H9 (cell line): ENCODE measurements around the gene CEP63. TPM values are rescaled to one million over a fixed set of nuclear protein-coding genes. Genes with fewer than 3 reads are reported as not detected.

Experiments used
- DNase-seq: peaks from one replicate; pipeline ENCODE4 v3.0.0-alpha.2; 2017
- H2AFZ ChIP-seq: one replicate; pipeline ENCODE4 v1.6.1; 2013; ENCODE audit warnings: mild to moderate bottlenecking, low read length, control low read depth, moderate library complexity
- H2AK5ac ChIP-seq: 2 replicates; pipeline ENCODE4 v1.6.1; 2013; ENCODE audit warnings: low read length, control low read depth, mixed read lengths; ENCODE audit not compliant: insufficient read length
- H2BK120ac ChIP-seq: one replicate; pipeline ENCODE4 v1.6.1; 2013; ENCODE audit warnings: low read depth, mild to moderate bottlenecking, low read length, control low read depth, inconsistent platforms; ENCODE audit not compliant: poor library complexity, severe bottlenecking
- H2BK12ac ChIP-seq: 2 replicates; pipeline ENCODE4 v1.6.1; 2013; ENCODE audit warnings: low read length, control low read depth, mixed read lengths, low read depth; ENCODE audit not compliant: insufficient read length
- H2BK15ac ChIP-seq: 2 replicates; pipeline ENCODE4 v1.6.1; 2013; ENCODE audit warnings: low read depth, low read length, control low read depth
- H2BK20ac ChIP-seq: one replicate; pipeline ENCODE4 v1.6.1; 2013; ENCODE audit warnings: low read depth, mild to moderate bottlenecking, low read length, control low read depth, inconsistent platforms; ENCODE audit not compliant: poor library complexity, severe bottlenecking
- H2BK5ac ChIP-seq: 2 replicates; pipeline ENCODE4 v1.6.1; 2013; ENCODE audit warnings: low read length, control low read depth, mixed read lengths; ENCODE audit not compliant: insufficient read length
- H3K14ac ChIP-seq: 2 replicates; pipeline ENCODE4 v1.6.1; 2013; ENCODE audit warnings: low read length, control low read depth; ENCODE audit not compliant: insufficient read depth
- H3K18ac ChIP-seq: 2 replicates; pipeline ENCODE4 v1.6.1; 2013; ENCODE audit warnings: low read depth, mild to moderate bottlenecking, mixed read lengths, low read length, control low read depth; ENCODE audit not compliant: insufficient read length
- H3K23ac ChIP-seq: 2 replicates; pipeline ENCODE4 v1.6.1; 2013; ENCODE audit warnings: low read length, control low read depth, mixed read lengths, low read depth; ENCODE audit not compliant: insufficient read length
- H3K23me2 ChIP-seq: 2 replicates; pipeline ENCODE4 v1.6.1; 2013; ENCODE audit warnings: low read depth, mild to moderate bottlenecking, mixed read lengths, low read length, control low read depth; ENCODE audit not compliant: insufficient read length, poor library complexity, severe bottlenecking
- H3K27ac ChIP-seq: 2 replicates; pipeline ENCODE4 v1.5.1; 2013; ENCODE audit warnings: low read length, control low read depth, mixed read lengths, low read depth; ENCODE audit not compliant: insufficient read length
- H3K27me3 ChIP-seq: 2 replicates; pipeline ENCODE4 v1.6.1; 2013; ENCODE audit warnings: low read length, control low read depth, inconsistent platforms; ENCODE audit not compliant: insufficient read depth
- H3K4ac ChIP-seq: 2 replicates; pipeline ENCODE4 v1.6.1; 2013; ENCODE audit warnings: low read depth, mild to moderate bottlenecking, control low read depth, inconsistent platforms, low read length, moderate library complexity
- H3K4me1 ChIP-seq: 2 replicates; pipeline ENCODE4 v1.6.1; 2013; ENCODE audit warnings: low read length, control low read depth, inconsistent platforms; ENCODE audit not compliant: insufficient read depth
- H3K4me2 ChIP-seq: 2 replicates; pipeline ENCODE4 v1.6.1; 2013; ENCODE audit warnings: low read length, control low read depth, mixed read lengths; ENCODE audit not compliant: insufficient read length, insufficient read depth
- H3K56ac ChIP-seq: 2 replicates; pipeline ENCODE4 v1.6.1; 2013; ENCODE audit warnings: low read depth, mild to moderate bottlenecking, mixed read lengths, low read length, control low read depth; ENCODE audit not compliant: insufficient read length
- H3K79me1 ChIP-seq: 2 replicates; pipeline ENCODE4 v1.6.1; 2013; ENCODE audit warnings: low read depth, mild to moderate bottlenecking, moderate library complexity, low read length, control low read depth, inconsistent platforms; ENCODE audit not compliant: insufficient read depth, poor library complexity, severe bottlenecking
- H3K79me2 ChIP-seq: 2 replicates; pipeline ENCODE4 v1.6.1; 2013; ENCODE audit warnings: low read length, control low read depth, inconsistent platforms; ENCODE audit not compliant: insufficient read depth
- H3K9ac ChIP-seq: 2 replicates; pipeline ENCODE4 v1.6.1; 2013; ENCODE audit warnings: low read length, control low read depth, mixed read lengths; ENCODE audit not compliant: insufficient read length; ENCODE audit errors: extremely low read depth
- H3K9me3 ChIP-seq: one replicate; pipeline ENCODE4 v1.6.1; 2013; ENCODE audit warnings: low read depth, low read length, inconsistent platforms; ENCODE audit not compliant: control insufficient read depth
- H3T11ph ChIP-seq: one replicate; pipeline ENCODE4 v1.6.1; 2013; ENCODE audit warnings: mild to moderate bottlenecking, low read length, control low read depth, inconsistent platforms
- H4K20me1 ChIP-seq: one replicate; pipeline ENCODE4 v1.6.1; 2013; ENCODE audit not compliant: control insufficient read depth, insufficient read length, insufficient read depth
- H4K5ac ChIP-seq: 2 replicates; pipeline ENCODE4 v1.6.1; 2013; ENCODE audit warnings: low read depth, mild to moderate bottlenecking, mixed read lengths, low read length, control low read depth; ENCODE audit not compliant: insufficient read length
- H4K8ac ChIP-seq: replicated peaks from 2 replicates; pipeline ENCODE4 v1.6.1; 2013; ENCODE audit warnings: low read length, control low read depth, mixed read lengths, low read depth; ENCODE audit not compliant: insufficient read length
- H4K91ac ChIP-seq: 2 replicates; pipeline ENCODE4 v1.6.1; 2013; ENCODE audit warnings: low read depth, mild to moderate bottlenecking, moderate library complexity, mixed read lengths, low read length, control low read depth; ENCODE audit not compliant: insufficient read length
- H3K27ac Mint-ChIP-seq, 3 experiments: 2 replicates in 2 of 3; 3 replicates in 1 of 3; pipeline ENCODE4 v1.8.0; 2020 to 2021; ENCODE audit warnings: mixed read lengths in 3 of 3, mild to moderate bottlenecking in 1 of 3, moderate library complexity in 1 of 3
- H3K27me3 Mint-ChIP-seq: 2 replicates; pipeline ENCODE4 v1.8.0; 2021; ENCODE audit warnings: low read depth, mild to moderate bottlenecking, moderate library complexity, mixed read lengths
- H3K36me3 Mint-ChIP-seq, 3 experiments: 2 replicates in 2 of 3; 3 replicates in 1 of 3; pipeline ENCODE4 v1.8.0; 2020 to 2021; ENCODE audit warnings: low read depth in 3 of 3, mixed read lengths in 3 of 3; ENCODE audit not compliant: insufficient read depth in 1 of 3
- H3K4me1 Mint-ChIP-seq, 2 experiments: 2 replicates each; pipeline ENCODE4 v1.8.0; 2020; ENCODE audit warnings: mixed read lengths in 2 of 2
- H3K4me3 Mint-ChIP-seq, 2 experiments: 2 replicates in 1 of 2; 3 replicates in 1 of 2; pipeline ENCODE4 v1.8.0; 2020 to 2021; ENCODE audit warnings: mild to moderate bottlenecking in 2 of 2, mixed read lengths in 2 of 2, moderate library complexity in 1 of 2
- H3K9me3 Mint-ChIP-seq, 2 experiments: 2 replicates in 1 of 2; 3 replicates in 1 of 2; pipeline ENCODE4 v1.8.0; 2020; ENCODE audit warnings: mild to moderate bottlenecking in 2 of 2, mixed read lengths in 2 of 2, moderate library complexity in 1 of 2
- WGBS: extraction: QIAGEN DNeasy Blood & Tissue Kit; methylation state at CpG from one replicate; pipeline ENCODE4 v1.1.7; 2013; ENCODE audit warnings: missing lambda C conversion rate, low lambda C conversion rate, mixed read lengths; ENCODE audit not compliant: insufficient read length; ENCODE audit errors: extremely low coverage; 5-methylcytosine and 5-hydroxymethylcytosine counted together
- total RNA-seq: library from RNA; stranded (reverse); gene quantifications from 2 replicates; pipeline ENCODE4 v1.2.1, GENCODE V29; 2021
- TF ChIP-seq, protein P1 (sequence below): fragments of 200-600 bp; sonication (generic); conservative IDR thresholded peaks from 3 replicates; pipeline ENCODE4 v1.8.0; 2021; ENCODE audit warnings: antibody characterized with exemption, mild to moderate bottlenecking

The CEP63 gene
- total RNA-seq, 1 experiment from 2014 or later: 16.2 TPM

DNA sequence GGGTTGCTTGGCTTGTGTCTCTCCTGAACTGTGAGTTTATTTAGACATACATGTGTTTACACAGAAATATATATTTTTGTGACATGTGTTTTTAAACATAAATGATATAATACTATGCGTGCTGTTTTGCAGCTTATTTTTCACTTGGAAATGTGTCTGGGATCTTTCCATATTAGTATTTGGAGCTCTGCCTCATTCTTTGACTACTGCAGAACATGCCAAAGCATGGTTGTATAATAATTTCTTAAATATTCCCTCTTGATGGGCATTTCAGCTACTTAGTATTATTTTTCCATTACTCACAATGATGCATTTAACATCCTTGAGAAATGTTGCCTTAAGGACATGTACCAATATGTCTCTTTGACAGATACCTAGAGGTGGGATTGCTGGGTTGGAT lies 19.5 kb upstream of the CEP63 start:
- no peak overlapping the region for H4K5ac ChIP-seq
- no peak overlapping the region for H2BK5ac ChIP-seq
- DNase-seq: no peak
- Mint-ChIP-seq H3K4me1 (peaks cover 26 to 38% of the 10 kb centered on the region in 2 experiments), H3K27me3 (no peaks in the 10 kb centered on the region; the same call in 1 of the 2 replicates), H3K4me3 (no peak overlapping the region), H3K27ac (no peak overlapping the region), H3K36me3 (no peaks in the 10 kb centered on the region), H3K9me3 (no peaks in the 10 kb centered on the region)
- peaks cover 9% of the 10 kb centered on the region; the same call in 1 of the 2 replicates for H3K4me1 ChIP-seq
- WGBS: no CpG with 5 or more reads among the region's 1 CpG
- no peak overlapping the region for H2BK15ac ChIP-seq
- no peaks in the 10 kb centered on the region for H3K9me3 ChIP-seq
- no peak overlapping the region for H3T11ph ChIP-seq
- no peaks in the 10 kb centered on the region for H3K27me3 ChIP-seq
- no peak overlapping the region for H2AK5ac ChIP-seq
- H3K14ac ChIP-seq: no peak overlapping the region
- no peak overlapping the region for H3K56ac ChIP-seq
- no peak overlapping the region for H3K18ac ChIP-seq
- H3K27ac ChIP-seq: no peak overlapping the region
- no peak overlapping the region for H2BK12ac ChIP-seq
- no peak overlapping the region for H3K23ac ChIP-seq
- H4K8ac ChIP-seq: no peak overlapping the region
- H3K9ac ChIP-seq: no peak overlapping the region
- TF ChIP-seq, protein P1, sequence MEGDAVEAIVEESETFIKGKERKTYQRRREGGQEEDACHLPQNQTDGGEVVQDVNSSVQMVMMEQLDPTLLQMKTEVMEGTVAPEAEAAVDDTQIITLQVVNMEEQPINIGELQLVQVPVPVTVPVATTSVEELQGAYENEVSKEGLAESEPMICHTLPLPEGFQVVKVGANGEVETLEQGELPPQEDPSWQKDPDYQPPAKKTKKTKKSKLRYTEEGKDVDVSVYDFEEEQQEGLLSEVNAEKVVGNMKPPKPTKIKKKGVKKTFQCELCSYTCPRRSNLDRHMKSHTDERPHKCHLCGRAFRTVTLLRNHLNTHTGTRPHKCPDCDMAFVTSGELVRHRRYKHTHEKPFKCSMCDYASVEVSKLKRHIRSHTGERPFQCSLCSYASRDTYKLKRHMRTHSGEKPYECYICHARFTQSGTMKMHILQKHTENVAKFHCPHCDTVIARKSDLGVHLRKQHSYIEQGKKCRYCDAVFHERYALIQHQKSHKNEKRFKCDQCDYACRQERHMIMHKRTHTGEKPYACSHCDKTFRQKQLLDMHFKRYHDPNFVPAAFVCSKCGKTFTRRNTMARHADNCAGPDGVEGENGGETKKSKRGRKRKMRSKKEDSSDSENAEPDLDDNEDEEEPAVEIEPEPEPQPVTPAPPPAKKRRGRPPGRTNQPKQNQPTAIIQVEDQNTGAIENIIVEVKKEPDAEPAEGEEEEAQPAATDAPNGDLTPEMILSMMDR: no peak
- no peaks in the 10 kb centered on the region for H3K79me2 ChIP-seq
- H3K23me2 ChIP-seq: peaks cover 3% of the 10 kb centered on the region
- H3K4ac ChIP-seq: no peak overlapping the region
- no peak overlapping the region for H2BK20ac ChIP-seq
- no peak overlapping the region for H2BK120ac ChIP-seq
- no peak overlapping the region for H4K91ac ChIP-seq
- H4K20me1 ChIP-seq: no peaks in the 10 kb centered on the region
- no peak overlapping the region for H2AFZ ChIP-seq
- H3K79me1 ChIP-seq: no peaks in the 10 kb centered on the region
- H3K4me2 ChIP-seq: no peak overlapping the region
